Panc1 (cell line): ENCODE results near the gene IFT80. TPM values are rescaled to one million over a fixed set of nuclear protein-coding genes. Genes with fewer than 3 reads are reported as not detected.

ENCODE experiments used
- ATAC-seq: fragments of 200-7000 bp; cut with Tn5 transposase; 2 replicates; pipeline ENCODE4 v1.9.1; 2020; ENCODE audit warnings: mild to moderate bottlenecking, moderate library complexity
- BruUV-seq: library from RNA; stranded (reverse); fragments of 400-500 nt; replicated peaks from 2 replicates; lab custom pipeline; 2021; lab: Mats Ljungman, UMichigan
- CTCF ChIA-PET: fragments of 300-600 bp; sonication (Branson Sonifier 250); formaldehyde crosslinking; loops from one replicate; lab custom pipeline; 2022; ENCODE audit warnings: antibody characterized with exemption; lab: Charles Lee
- POLR2A ChIA-PET: fragments of 300-600 bp; sonication (Branson Sonifier 250); formaldehyde crosslinking; loops from one replicate; lab custom pipeline; 2022; ENCODE audit warnings: antibody characterized with exemption; lab: Charles Lee
- DNase-seq: peaks from one replicate; pipeline ENCODE4 v3.0.0-alpha.2; 2010; ENCODE audit warnings: low read depth, low spot score
- H3K27ac ChIP-seq: 2 replicates; pipeline ENCODE4 v1.5.1; 2011; ENCODE audit warnings: mild to moderate bottlenecking, low read length, inconsistent platforms
- H3K27me3 ChIP-seq: fragments of 200-500 bp; sonication (Bioruptor generic); 2 replicates; pipeline ENCODE4 v1.6.0; 2014; ENCODE audit warnings: low read length, inconsistent platforms; ENCODE audit not compliant: control insufficient read depth, insufficient read depth
- H3K36me3 ChIP-seq: fragments of 200-500 bp; sonication (Bioruptor generic); 2 replicates; pipeline ENCODE4 v1.5.1; 2014; ENCODE audit warnings: inconsistent platforms, mild to moderate bottlenecking, low read length, moderate library complexity; ENCODE audit not compliant: control insufficient read depth, insufficient read depth
- H3K4me1 ChIP-seq: 2 replicates; pipeline ENCODE4 v1.5.1; 2011; ENCODE audit warnings: inconsistent platforms, mild to moderate bottlenecking, low read length, moderate library complexity; ENCODE audit not compliant: control insufficient read depth, insufficient read depth
- H3K4me3 ChIP-seq, 2 experiments: 2 replicates each; pipeline ENCODE4 v1.5.1; 2011 to 2012; ENCODE audit warnings: low read depth in 2 of 2, low read length in 2 of 2, mild to moderate bottlenecking in 2 of 2, inconsistent platforms in 1 of 2, moderate library complexity in 1 of 2
- H3K9me3 ChIP-seq: fragments of 200-500 bp; sonication (Bioruptor generic); 2 replicates; pipeline ENCODE4 v1.5.1; 2014; ENCODE audit warnings: low read depth, mild to moderate bottlenecking, inconsistent platforms, low read length, moderate library complexity; ENCODE audit not compliant: control insufficient read depth, insufficient read depth
- POLR2AphosphoS5 ChIP-seq: IDR thresholded peaks from 2 replicates; pipeline ENCODE4 v1.6.1; 2012; ENCODE audit warnings: mild to moderate bottlenecking, low read depth, low read length, moderate library complexity
- SIN3A ChIP-seq: IDR thresholded peaks from 2 replicates; pipeline ENCODE4 v1.6.1; 2012; ENCODE audit warnings: low read depth, mild to moderate bottlenecking, low read length, moderate library complexity, borderline replicate concordance; ENCODE audit not compliant: insufficient read depth
- TCF7L2 ChIP-seq: IDR thresholded peaks from 2 replicates; pipeline ENCODE4 v1.6.1; 2011; ENCODE audit warnings: mild to moderate bottlenecking, low read depth, low read length, inconsistent platforms
- in situ Hi-C: cut with HindIII; loops from 2 replicates; pipeline ENCODE4 v1.10.0; 2016; ENCODE audit warnings: low sequenced_read_pairs, low pct_unique_long_range_greater_than_20kb
- intact Hi-C: fragments of 100-400 bp; cut with micrococcal nuclease; formaldehyde crosslinking; loops from one replicate; pipeline ENCODE4 v1.10.0; 2022; ENCODE audit not compliant: unreplicated experiment
- total RNA-seq: library from RNA; stranded (reverse); gene quantifications from one replicate; pipeline ENCODE4 v1.2.1, GENCODE V29; 2021; ENCODE audit not compliant: unreplicated experiment
- TF ChIP-seq, protein P1 (sequence below): fragments of 450-650 bp; IDR thresholded peaks from 2 replicates; pipeline ENCODE4 v1.5.1; 2017; ENCODE audit warnings: mild to moderate bottlenecking
- TF ChIP-seq, protein P2 (sequence below), 2 experiments: IDR thresholded peaks; 2 replicates each; pipeline ENCODE4 v1.6.1; 2011 to 2012; ENCODE audit warnings: low read depth in 2 of 2, control low read depth in 1 of 2, low read length in 1 of 2, mild to moderate bottlenecking in 1 of 2, moderate library complexity in 1 of 2; ENCODE audit not compliant: insufficient read depth in 1 of 2

Gene IFT80
- total RNA-seq, 1 experiment from 2014 or later = 35.1 TPM

- intact Hi-C loops = loop anchor here (1.0 to 2.0 kb wide), 2 partner anchors 180 to 310 kb away; no protein-coding TSS in a partner anchor
- in situ Hi-C loops = no loop called here
- ChIA-PET CTCF (no interaction called here), POLR2A (no interaction called here)
- BruUV-seq = no TSS peak
- DNase-seq (no peak), ATAC-seq (no peak)
- H3K4me1 ChIP-seq = no peaks in the 10 kb centered on the region
- TF ChIP-seq, protein P1, sequence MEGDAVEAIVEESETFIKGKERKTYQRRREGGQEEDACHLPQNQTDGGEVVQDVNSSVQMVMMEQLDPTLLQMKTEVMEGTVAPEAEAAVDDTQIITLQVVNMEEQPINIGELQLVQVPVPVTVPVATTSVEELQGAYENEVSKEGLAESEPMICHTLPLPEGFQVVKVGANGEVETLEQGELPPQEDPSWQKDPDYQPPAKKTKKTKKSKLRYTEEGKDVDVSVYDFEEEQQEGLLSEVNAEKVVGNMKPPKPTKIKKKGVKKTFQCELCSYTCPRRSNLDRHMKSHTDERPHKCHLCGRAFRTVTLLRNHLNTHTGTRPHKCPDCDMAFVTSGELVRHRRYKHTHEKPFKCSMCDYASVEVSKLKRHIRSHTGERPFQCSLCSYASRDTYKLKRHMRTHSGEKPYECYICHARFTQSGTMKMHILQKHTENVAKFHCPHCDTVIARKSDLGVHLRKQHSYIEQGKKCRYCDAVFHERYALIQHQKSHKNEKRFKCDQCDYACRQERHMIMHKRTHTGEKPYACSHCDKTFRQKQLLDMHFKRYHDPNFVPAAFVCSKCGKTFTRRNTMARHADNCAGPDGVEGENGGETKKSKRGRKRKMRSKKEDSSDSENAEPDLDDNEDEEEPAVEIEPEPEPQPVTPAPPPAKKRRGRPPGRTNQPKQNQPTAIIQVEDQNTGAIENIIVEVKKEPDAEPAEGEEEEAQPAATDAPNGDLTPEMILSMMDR = peak; percentile 47; the same call in 1 of the 2 replicates
- TF ChIP-seq POLR2AphosphoS5 (no peak), TCF7L2 (no peak), SIN3A (no peak)
- H3K27ac ChIP-seq = no peak overlapping the region
- H3K9me3 ChIP-seq = no peaks in the 10 kb centered on the region
- H3K36me3 ChIP-seq = no peaks in the 10 kb centered on the region
- H3K27me3 ChIP-seq = no peaks in the 10 kb centered on the region
- no peak overlapping the region for H3K4me3 ChIP-seq
Measured at GRCh38 chr3:160343132-160343531, 55.9 kb downstream of the IFT80 start.

DNA sequence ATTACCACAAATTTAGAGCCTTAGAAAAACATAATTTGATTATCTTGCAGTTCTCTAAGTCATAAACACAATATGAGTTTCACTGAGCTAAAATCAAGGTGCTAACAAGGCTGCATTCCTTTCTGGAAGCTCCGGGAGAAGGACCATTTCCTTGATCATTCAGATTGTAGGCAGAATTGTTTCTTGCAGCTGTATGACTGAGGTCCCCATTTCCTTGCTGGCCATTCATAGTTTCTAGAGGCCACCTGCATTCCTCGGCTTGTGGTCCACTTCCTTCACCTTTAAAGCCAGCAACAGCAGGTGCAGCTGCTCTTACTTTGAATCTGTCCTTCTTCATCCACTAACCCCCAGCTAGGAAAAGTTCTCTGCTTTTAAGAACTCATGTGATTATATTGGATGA lies 58.7 kb downstream of the IFT80 start:
- CTCF ChIA-PET = interaction anchor here (0.6 to 1.5 kb wide), 2 partner anchors 308 to 457 kb away, joined by 3 to 4 read pairs; no protein-coding TSS in a partner anchor

More for the DNA sequence above, 58.7 kb downstream of the IFT80 start:
- no TSS peak for BruUV-seq
- TF ChIP-seq, protein P1 = no peak
- TF ChIP-seq TCF7L2 (no peak), SIN3A (no peak), POLR2AphosphoS5 (no peak)
- TF ChIP-seq, protein P2, sequence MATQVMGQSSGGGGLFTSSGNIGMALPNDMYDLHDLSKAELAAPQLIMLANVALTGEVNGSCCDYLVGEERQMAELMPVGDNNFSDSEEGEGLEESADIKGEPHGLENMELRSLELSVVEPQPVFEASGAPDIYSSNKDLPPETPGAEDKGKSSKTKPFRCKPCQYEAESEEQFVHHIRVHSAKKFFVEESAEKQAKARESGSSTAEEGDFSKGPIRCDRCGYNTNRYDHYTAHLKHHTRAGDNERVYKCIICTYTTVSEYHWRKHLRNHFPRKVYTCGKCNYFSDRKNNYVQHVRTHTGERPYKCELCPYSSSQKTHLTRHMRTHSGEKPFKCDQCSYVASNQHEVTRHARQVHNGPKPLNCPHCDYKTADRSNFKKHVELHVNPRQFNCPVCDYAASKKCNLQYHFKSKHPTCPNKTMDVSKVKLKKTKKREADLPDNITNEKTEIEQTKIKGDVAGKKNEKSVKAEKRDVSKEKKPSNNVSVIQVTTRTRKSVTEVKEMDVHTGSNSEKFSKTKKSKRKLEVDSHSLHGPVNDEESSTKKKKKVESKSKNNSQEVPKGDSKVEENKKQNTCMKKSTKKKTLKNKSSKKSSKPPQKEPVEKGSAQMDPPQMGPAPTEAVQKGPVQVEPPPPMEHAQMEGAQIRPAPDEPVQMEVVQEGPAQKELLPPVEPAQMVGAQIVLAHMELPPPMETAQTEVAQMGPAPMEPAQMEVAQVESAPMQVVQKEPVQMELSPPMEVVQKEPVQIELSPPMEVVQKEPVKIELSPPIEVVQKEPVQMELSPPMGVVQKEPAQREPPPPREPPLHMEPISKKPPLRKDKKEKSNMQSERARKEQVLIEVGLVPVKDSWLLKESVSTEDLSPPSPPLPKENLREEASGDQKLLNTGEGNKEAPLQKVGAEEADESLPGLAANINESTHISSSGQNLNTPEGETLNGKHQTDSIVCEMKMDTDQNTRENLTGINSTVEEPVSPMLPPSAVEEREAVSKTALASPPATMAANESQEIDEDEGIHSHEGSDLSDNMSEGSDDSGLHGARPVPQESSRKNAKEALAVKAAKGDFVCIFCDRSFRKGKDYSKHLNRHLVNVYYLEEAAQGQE (IDR thresholded peaks at IDR 0.05; ENCODE audit: insufficient read depth in 1 of 2, low read depth in 2 of 2, low read length in 1 of 2) = no peak
- no peak for ATAC-seq
- POLR2A ChIA-PET = no interaction called here
- H3K4me3 ChIP-seq = no peak overlapping the region
- H3K4me1 ChIP-seq = no peaks in the 10 kb centered on the region
- H3K9me3 ChIP-seq = no peaks in the 10 kb centered on the region
- H3K27ac ChIP-seq = no peak overlapping the region
- no peaks in the 10 kb centered on the region for H3K36me3 ChIP-seq
- no peaks in the 10 kb centered on the region for H3K27me3 ChIP-seq
- no peak for DNase-seq
- in situ Hi-C loops = no loop called here
- intact Hi-C loops = no loop called here
